GM12878 (cell line): ENCODE results near the gene ADAP1. TPM values are rescaled to one million over a fixed set of nuclear protein-coding genes. Genes with fewer than 3 reads are reported as not detected.
A peak's percentile ranks its signal among the peaks of the same experiment; 100 is the strongest.

Experiments used
- ATAC-seq: fragments of 200-7000 bp; cut with Tn5 transposase; 3 replicates; pipeline ENCODE4 v1.9.1; 2020; ENCODE audit warnings: mild to moderate bottlenecking, moderate library complexity
- BruUV-seq: library from RNA; stranded (reverse); fragments of 400-500 nt; replicated peaks from 2 replicates; lab custom pipeline; 2021; lab: Mats Ljungman, UMichigan
- CTCF ChIA-PET: fragments of 300-600 bp; sonication (Branson Sonifier 250); formaldehyde crosslinking; extraction: SDS; loops from one replicate; lab custom pipeline; 2021; ENCODE audit warnings: inconsistent platforms; lab: Yijun Ruan, JAX
- POLR2A ChIA-PET: fragments of 350-600 bp; formaldehyde crosslinking; extraction: SDS; loops from one replicate; lab custom pipeline; 2021; ENCODE audit warnings: inconsistent platforms; lab: Charles Lee
- RAD21 ChIA-PET: fragments of 300-600 bp; sonication (Branson Sonifier 250); formaldehyde crosslinking; loops from one replicate; lab custom pipeline; 2023; ENCODE audit warnings: antibody characterized with exemption; ENCODE audit not compliant: unreplicated experiment; lab: Charles Lee
- SMC1A ChIA-PET: fragments of 300-600 bp; sonication (Branson Sonifier 250); formaldehyde crosslinking; loops from one replicate; lab custom pipeline; 2023; ENCODE audit not compliant: unreplicated experiment, uncharacterized antibody; lab: Charles Lee
- DNase-seq: peaks from one replicate; pipeline ENCODE4 v3.0.0-alpha.2; 2011; ENCODE audit warnings: low read depth, low spot score
- FAIRE-seq: peaks from 3 replicates; lab custom pipeline; 2011; peaks lifted over from hg19 to GRCh38; lab: Jason Lieb, UNC
- H2AFZ ChIP-seq: 2 replicates; pipeline ENCODE4 v1.6.0; 2011; ENCODE audit warnings: low read depth, low read length, control low read depth; ENCODE audit not compliant: control insufficient read depth
- H3K27ac ChIP-seq: 2 replicates; pipeline ENCODE4 v1.5.1; 2011; ENCODE audit warnings: control low read depth; ENCODE audit not compliant: control insufficient read depth, insufficient read depth
- H3K27me3 ChIP-seq, 2 experiments: replicated peaks in 1 of 2; 2 replicates each; pipeline versions ENCODE4 v1.6.0 to v1.6.1; 2011; ENCODE audit warnings: low read length in 1 of 2; ENCODE audit not compliant: control insufficient read depth in 2 of 2, insufficient read depth in 2 of 2
- H3K36me3 ChIP-seq, 2 experiments: 2 replicates each; pipeline ENCODE4 v1.5.1; 2011; ENCODE audit warnings: low read length in 1 of 2; ENCODE audit not compliant: control insufficient read depth in 2 of 2, insufficient read depth in 2 of 2
- H3K4me1 ChIP-seq: 2 replicates; pipeline ENCODE4 v1.6.1; 2011; ENCODE audit warnings: mild to moderate bottlenecking, low read length, moderate library complexity, mixed read lengths; ENCODE audit not compliant: control insufficient read depth, insufficient read depth
- H3K4me2 ChIP-seq: 2 replicates; pipeline ENCODE4 v1.6.0; 2011; ENCODE audit warnings: control low read depth; ENCODE audit not compliant: control insufficient read depth, insufficient read depth
- H3K4me3 ChIP-seq: fragments of 200-600 bp; sonication (generic); 2 replicates; pipeline ENCODE4 v1.5.1; 2016
- H3K79me2 ChIP-seq: 2 replicates; pipeline ENCODE4 v1.6.0; 2011; ENCODE audit warnings: low read length; ENCODE audit not compliant: control insufficient read depth, insufficient read depth
- H3K9ac ChIP-seq: 2 replicates; pipeline ENCODE4 v1.8.0; 2011; ENCODE audit warnings: low read length, control low read depth, mixed read lengths; ENCODE audit not compliant: control insufficient read depth, insufficient read depth
- H3K9me3 ChIP-seq: replicated peaks from 3 replicates; pipeline ENCODE4 v1.5.1; 2011; ENCODE audit warnings: mild to moderate bottlenecking, low read length; ENCODE audit not compliant: control insufficient read depth, insufficient read depth
- H4K20me1 ChIP-seq: 2 replicates; pipeline ENCODE4 v1.6.0; 2011; ENCODE audit not compliant: control insufficient read depth, insufficient read depth
- BRCA1 ChIP-seq: IDR thresholded peaks from 2 replicates; pipeline ENCODE4 v1.6.1; 2011; ENCODE audit warnings: low read depth, low read length, improper control_type of control experiment
- CEBPB ChIP-seq, 2 experiments: fragments of 150-350 bp in 1 of 2; IDR thresholded peaks; 2 replicates each; pipeline ENCODE4 v1.6.1; 2012 to 2014; ENCODE audit warnings: low read depth in 2 of 2, low read length in 2 of 2, borderline replicate concordance in 1 of 2, inconsistent platforms in 1 of 2
- HDGF ChIP-seq: fragments of 450-650 bp; IDR thresholded peaks from 2 replicates; pipeline ENCODE4 v1.6.1; 2016; ENCODE audit warnings: antibody characterized with exemption
- RUNX3 ChIP-seq: IDR thresholded peaks from 2 replicates; pipeline ENCODE4 v1.6.1; 2012; ENCODE audit warnings: low read length, inconsistent platforms
- SMC3 ChIP-seq: IDR thresholded peaks from 2 replicates; pipeline ENCODE4 v1.6.1; 2011; ENCODE audit warnings: low read length, improper control_type of control experiment, borderline replicate concordance
- SREBF1 ChIP-seq: IDR thresholded peaks from 2 replicates; pipeline ENCODE4 v1.6.1; 2012; ENCODE audit warnings: mild to moderate bottlenecking, low read length
- STAT3 ChIP-seq: IDR thresholded peaks from 2 replicates; pipeline ENCODE4 v1.6.1; 2011; ENCODE audit warnings: low read depth, low read length, improper control_type of control experiment
- ZBED1 ChIP-seq: IDR thresholded peaks from 2 replicates; pipeline ENCODE4 v1.6.1; 2016; ENCODE audit warnings: borderline replicate concordance
- ZNF384 ChIP-seq: IDR thresholded peaks from 2 replicates; pipeline ENCODE4 v1.6.1; 2012; ENCODE audit warnings: low read depth, mild to moderate bottlenecking, low read length, improper control_type of control experiment, borderline replicate concordance
- WGBS: methylation state at CpG from one replicate; pipeline ENCODE4 v1.1.6; 2016; ENCODE audit warnings: low lambda C conversion rate; ENCODE audit not compliant: insufficient replicate concordance, insufficient coverage; ENCODE audit errors: missing lambda C conversion rate; 5-methylcytosine and 5-hydroxymethylcytosine counted together
- in situ Hi-C: fragments of 300-500 bp; cut with MboI; formaldehyde crosslinking; loops from 9 replicates; pipeline ENCODE4 v1.14.3; 2018; ENCODE audit warnings: mixed read lengths
- intact Hi-C: fragments of 100-400 bp; cut with micrococcal nuclease; formaldehyde crosslinking; loops from one replicate; pipeline ENCODE4 v1.14.2; 2022; ENCODE audit not compliant: unreplicated experiment
- polyA plus RNA-seq, 11 experiments: library from polyadenylated mRNA; depleted of rRNA in 4 of 11; unstranded in 6 of 11; stranded (reverse) in 5 of 11; fragments of >200 nt; fragmentation: Nextera tagmentation in 4 of 11; fragmentation: Illumina TruSeq in 1 of 11; extraction: Ambion mirVana in 4 of 11; extraction: Trizol in 1 of 11; gene quantifications; 1 replicate in 1 of 11; 2 replicates in 10 of 11; pipeline versions ENCODE4 v1.2.1 to v1.2.3, GENCODE V29; 2011 to 2016; ENCODE audit warnings: inconsistent platforms in 2 of 11, missing spikeins in 2 of 11, low read depth in 1 of 11
- total RNA-seq, 4 experiments: library from RNA; depleted of rRNA in 3 of 4; stranded (reverse); fragments of >200 nt in 3 of 4; fragmentation: Illumina TruSeq in 1 of 4; extraction: Trizol in 1 of 4; gene quantifications; 2 replicates each; pipeline versions ENCODE4 v1.2.1 to v1.2.3, GENCODE V29; 2013 to 2021
- TF ChIP-seq, protein P1 (sequence below): fragments of 450-650 bp; IDR thresholded peaks from 2 replicates; pipeline ENCODE4 v1.6.1; 2017; ENCODE audit warnings: borderline replicate concordance
- TF ChIP-seq, protein P2 (sequence below): fragments of 450-650 bp; IDR thresholded peaks from 2 replicates; pipeline ENCODE4 v1.6.1; 2018; ENCODE audit warnings: mild to moderate bottlenecking, low read depth, moderate library complexity; ENCODE audit not compliant: partially characterized antibody

ADAP1 gene
- total and polyA plus RNA-seq, 10 of the 15 experiments (the other 5 are each of a cell fraction or from before 2014, with no cell fraction given), result 0.22 to 44.2 (median 22.0) TPM; not detected in 1

DNA sequence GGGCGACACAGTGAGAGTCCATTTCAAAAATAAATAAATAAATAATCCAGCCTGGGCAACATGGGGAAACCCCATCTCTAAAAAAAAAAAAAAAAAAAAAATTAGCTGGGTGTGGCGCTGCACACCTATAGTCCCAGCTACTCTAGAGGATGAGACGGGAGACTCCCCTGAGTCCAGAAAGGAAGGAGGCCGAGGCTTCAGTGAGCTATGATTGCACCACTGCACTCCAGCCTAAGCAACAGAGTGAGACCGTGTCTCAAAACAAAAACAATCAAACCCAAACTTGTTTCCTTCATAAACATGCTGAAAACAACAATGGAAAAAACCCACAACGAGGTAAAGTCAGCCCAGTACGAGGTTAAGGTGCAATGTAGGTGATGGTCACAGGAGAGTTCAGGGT is 19.7 kb upstream of the ADAP1 start:
- Histone ChIP-seq H3K27ac (no peak overlapping the region; the same call in 1 of the 2 replicates), H3K36me3 (peaks cover 12 to 29% of the 10 kb centered on the region in 2 experiments), H3K4me3 (peak overlapping the region; percentile 78), H2AFZ (no peak overlapping the region), H3K9me3 (no peaks in the 10 kb centered on the region; the same call in 2 of the 3 replicates), H3K79me2 (peaks cover 42% of the 10 kb centered on the region), H3K9ac (peak overlapping the region; percentile 89), H4K20me1 (peaks cover 3% of the 10 kb centered on the region; the same call in 1 of the 2 replicates), H3K4me1 (no peaks in the 10 kb centered on the region)
- ATAC-seq (peak; percentile 18), DNase-seq (no peak), FAIRE-seq (no peak)
- ChIA-PET RAD21 (interaction anchor here (1.0 to 4.6 kb wide), 11 partner anchors 14 to 164 kb away, joined by 3 to 35 read pairs (median 5); partner anchors contain the start of gene GET4), POLR2A (interaction anchor here (0.6 to 1.7 kb wide), 10 partner anchors 19 to 157 kb away, joined by 3 to 9 read pairs (median 4); no protein-coding TSS in a partner anchor), CTCF (interaction anchor here (1.0 to 7.3 kb wide), 10 partner anchors 11 to 202 kb away, joined by 3 to 78 read pairs (median 6); partner anchors contain the start of gene ZFAND2A)
- in situ Hi-C loops, result no loop called here
- BruUV-seq, result no TSS peak
- WGBS, result 0% methylated on average over 7 of the region's 7 CpGs
- intact Hi-C loops, result no loop called here
- no peak for TF ChIP-seq CEBPB (IDR thresholded peaks at IDR 0.05; ENCODE audit: borderline replicate concordance in 1 of 2, low read depth in 2 of 2, low read length in 2 of 2)
- TF ChIP-seq SMC3, result no peak
- peak; percentile 51; the same call in 1 of the 2 replicates for TF ChIP-seq ZNF384
- TF ChIP-seq SREBF1, result no peak
- no peak for TF ChIP-seq STAT3
- TF ChIP-seq, all 136 proteins: peak for 1
- Histone ChIP-seq H3K27me3 (no peaks in the 10 kb centered on the region), H3K4me2 (peak overlapping the region; percentile 53)
- SMC1A ChIA-PET, result interaction anchor here (0.7 to 4.2 kb wide), 13 partner anchors 10 to 202 kb away, joined by 3 to 22 read pairs (median 5); partner anchors contain the start of gene ADAP1

DNA sequence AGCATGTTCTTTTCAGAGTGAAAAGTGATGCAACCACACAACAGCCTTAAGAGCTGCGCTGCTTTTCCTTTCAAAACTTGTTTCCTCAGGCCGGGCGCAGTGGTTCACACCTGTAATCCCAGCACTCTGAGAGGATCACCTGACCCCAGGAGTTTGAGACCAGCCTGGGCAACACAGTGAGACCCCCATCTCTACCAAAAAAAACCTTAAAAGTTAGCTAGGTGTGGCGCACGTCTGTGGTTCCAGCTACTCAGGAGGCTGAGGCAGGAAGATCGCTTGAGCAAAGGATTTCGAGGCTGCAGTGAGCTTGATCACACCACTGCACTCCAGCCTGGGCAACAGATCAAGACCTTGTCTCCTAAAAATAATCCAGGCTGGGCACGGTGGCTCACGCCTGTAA is 18.8 kb upstream of the ADAP1 start:
- H3K9ac ChIP-seq, result no peak overlapping the region
- TF ChIP-seq BRCA1, result no peak
- TF ChIP-seq, protein P1, sequence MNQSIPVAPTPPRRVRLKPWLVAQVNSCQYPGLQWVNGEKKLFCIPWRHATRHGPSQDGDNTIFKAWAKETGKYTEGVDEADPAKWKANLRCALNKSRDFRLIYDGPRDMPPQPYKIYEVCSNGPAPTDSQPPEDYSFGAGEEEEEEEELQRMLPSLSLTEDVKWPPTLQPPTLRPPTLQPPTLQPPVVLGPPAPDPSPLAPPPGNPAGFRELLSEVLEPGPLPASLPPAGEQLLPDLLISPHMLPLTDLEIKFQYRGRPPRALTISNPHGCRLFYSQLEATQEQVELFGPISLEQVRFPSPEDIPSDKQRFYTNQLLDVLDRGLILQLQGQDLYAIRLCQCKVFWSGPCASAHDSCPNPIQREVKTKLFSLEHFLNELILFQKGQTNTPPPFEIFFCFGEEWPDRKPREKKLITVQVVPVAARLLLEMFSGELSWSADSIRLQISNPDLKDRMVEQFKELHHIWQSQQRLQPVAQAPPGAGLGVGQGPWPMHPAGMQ, result no peak
- TF ChIP-seq RUNX3, result no peak
- TF ChIP-seq, protein P2, sequence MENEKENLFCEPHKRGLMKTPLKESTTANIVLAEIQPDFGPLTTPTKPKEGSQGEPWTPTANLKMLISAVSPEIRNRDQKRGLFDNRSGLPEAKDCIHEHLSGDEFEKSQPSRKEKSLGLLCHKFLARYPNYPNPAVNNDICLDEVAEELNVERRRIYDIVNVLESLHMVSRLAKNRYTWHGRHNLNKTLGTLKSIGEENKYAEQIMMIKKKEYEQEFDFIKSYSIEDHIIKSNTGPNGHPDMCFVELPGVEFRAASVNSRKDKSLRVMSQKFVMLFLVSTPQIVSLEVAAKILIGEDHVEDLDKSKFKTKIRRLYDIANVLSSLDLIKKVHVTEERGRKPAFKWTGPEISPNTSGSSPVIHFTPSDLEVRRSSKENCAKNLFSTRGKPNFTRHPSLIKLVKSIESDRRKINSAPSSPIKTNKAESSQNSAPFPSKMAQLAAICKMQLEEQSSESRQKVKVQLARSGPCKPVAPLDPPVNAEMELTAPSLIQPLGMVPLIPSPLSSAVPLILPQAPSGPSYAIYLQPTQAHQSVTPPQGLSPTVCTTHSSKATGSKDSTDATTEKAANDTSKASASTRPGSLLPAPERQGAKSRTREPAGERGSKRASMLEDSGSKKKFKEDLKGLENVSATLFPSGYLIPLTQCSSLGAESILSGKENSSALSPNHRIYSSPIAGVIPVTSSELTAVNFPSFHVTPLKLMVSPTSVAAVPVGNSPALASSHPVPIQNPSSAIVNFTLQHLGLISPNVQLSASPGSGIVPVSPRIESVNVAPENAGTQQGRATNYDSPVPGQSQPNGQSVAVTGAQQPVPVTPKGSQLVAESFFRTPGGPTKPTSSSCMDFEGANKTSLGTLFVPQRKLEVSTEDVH, result no peak
- TF ChIP-seq ZBED1, result no peak
- TF ChIP-seq HDGF, result no peak

More for the DNA sequence above, 18.8 kb upstream of the ADAP1 start:
- Histone ChIP-seq H3K79me2 (peaks cover 42% of the 10 kb centered on the region), H4K20me1 (peaks cover 3% of the 10 kb centered on the region; the same call in 1 of the 2 replicates), H3K27ac (no peak overlapping the region; the same call in 1 of the 2 replicates), H2AFZ (no peak overlapping the region), H3K4me2 (peak overlapping the region; percentile 53), H3K4me3 (peak overlapping the region; percentile 78; the same call in 1 of the 2 replicates), H3K9me3 (no peaks in the 10 kb centered on the region), H3K27me3 (no peaks in the 10 kb centered on the region), H3K4me1 (no peaks in the 10 kb centered on the region), H3K36me3 (peaks cover 15 to 33% of the 10 kb centered on the region in 2 experiments)
- in situ Hi-C loops, result no loop called here
- ATAC-seq (no peak), FAIRE-seq (no peak), DNase-seq (no peak)
- SMC1A ChIA-PET, result interaction anchor here (1.1 to 4.2 kb wide), 10 partner anchors 9 to 203 kb away, joined by 3 to 22 read pairs (median 8); partner anchors contain the start of gene ADAP1
- no TSS peak for BruUV-seq
- intact Hi-C loops, result no loop called here
- RAD21 ChIA-PET, result interaction anchor here (0.9 to 4.6 kb wide), 10 partner anchors 9 to 171 kb away, joined by 3 to 35 read pairs (median 6); partner anchors contain the start of gene CYP2W1
- CTCF ChIA-PET, result interaction anchor here (0.7 to 7.3 kb wide), 12 partner anchors 12 to 203 kb away, joined by 3 to 78 read pairs (median 6); partner anchors contain the start of gene ZFAND2A
- 93% methylated on average over 9 of the region's 9 CpGs for WGBS
- POLR2A ChIA-PET, result interaction anchor here (0.6 to 1.6 kb wide), 4 partner anchors 20 to 102 kb away, joined by 3 to 4 read pairs (median 3); no protein-coding TSS in a partner anchor
